ENCODE data around the gene PDZD2.

PDZD2 gene

DNA sequence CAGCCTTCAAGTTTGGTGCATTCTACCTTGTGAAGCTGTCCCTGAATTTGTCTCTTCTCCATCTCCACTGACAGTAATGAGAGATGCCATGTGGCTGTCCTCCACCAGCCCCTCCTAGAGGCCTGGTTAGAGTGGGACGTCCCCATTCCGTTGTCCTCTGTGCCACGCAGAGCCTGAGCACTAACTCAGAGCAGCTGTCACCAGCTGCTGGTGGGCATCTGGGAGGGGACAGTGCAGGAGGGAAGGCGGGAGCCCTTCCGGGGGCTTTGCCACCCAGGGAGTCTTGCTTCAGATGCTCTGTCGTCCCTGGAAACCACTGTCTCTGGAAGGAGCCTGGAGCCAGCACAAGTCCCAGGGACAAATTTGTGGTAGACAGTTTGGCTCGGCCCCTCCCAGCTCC, 78.6 kb downstream of the PDZD2 start:
- Histone ChIP-seq H3K27me3 (replicated peaks) (no peaks in the 10 kb centered on the region), H3K4me3 (ENCODE audit: low read depth, low read length) (no peak overlapping the region), H3K36me3 (replicated peaks) (no peaks in the 10 kb centered on the region), H3K27ac (no peak overlapping the region)
- DNase-seq = no peak
- in situ Hi-C loops (cut with HindIII; ENCODE audit: low pct_ligation_motif_present, low sequenced_read_pairs) = no loop called here
- TF ChIP-seq, protein P1, sequence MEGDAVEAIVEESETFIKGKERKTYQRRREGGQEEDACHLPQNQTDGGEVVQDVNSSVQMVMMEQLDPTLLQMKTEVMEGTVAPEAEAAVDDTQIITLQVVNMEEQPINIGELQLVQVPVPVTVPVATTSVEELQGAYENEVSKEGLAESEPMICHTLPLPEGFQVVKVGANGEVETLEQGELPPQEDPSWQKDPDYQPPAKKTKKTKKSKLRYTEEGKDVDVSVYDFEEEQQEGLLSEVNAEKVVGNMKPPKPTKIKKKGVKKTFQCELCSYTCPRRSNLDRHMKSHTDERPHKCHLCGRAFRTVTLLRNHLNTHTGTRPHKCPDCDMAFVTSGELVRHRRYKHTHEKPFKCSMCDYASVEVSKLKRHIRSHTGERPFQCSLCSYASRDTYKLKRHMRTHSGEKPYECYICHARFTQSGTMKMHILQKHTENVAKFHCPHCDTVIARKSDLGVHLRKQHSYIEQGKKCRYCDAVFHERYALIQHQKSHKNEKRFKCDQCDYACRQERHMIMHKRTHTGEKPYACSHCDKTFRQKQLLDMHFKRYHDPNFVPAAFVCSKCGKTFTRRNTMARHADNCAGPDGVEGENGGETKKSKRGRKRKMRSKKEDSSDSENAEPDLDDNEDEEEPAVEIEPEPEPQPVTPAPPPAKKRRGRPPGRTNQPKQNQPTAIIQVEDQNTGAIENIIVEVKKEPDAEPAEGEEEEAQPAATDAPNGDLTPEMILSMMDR (IDR thresholded peaks at IDR 0.05; ENCODE audit: low read depth, low read length, missing control alignments) = no peak

DNA sequence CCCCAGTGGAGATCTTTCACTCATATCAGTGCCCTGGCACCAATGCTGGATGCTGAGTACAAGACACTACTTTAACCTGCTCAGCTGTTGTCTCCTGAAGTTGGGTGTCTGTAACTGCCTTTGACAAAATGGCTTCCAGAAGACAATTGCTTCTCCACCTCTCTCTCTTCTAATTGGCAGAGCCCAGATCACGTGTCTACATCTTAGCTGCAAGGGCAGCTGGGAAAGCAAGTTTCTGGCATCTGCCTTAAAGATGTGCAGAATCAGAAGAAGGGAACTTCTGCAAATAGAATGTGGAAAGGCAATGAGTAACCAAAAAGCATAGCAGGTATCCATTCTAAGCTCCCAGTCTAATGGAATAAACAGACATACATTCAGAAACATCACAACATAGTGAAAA, 81.1 kb downstream of the PDZD2 start:
- in situ Hi-C loops (cut with HindIII; ENCODE audit: low pct_ligation_motif_present, low sequenced_read_pairs) = no loop called here
- no peaks in the 10 kb centered on the region for H3K36me3 ChIP-seq (replicated peaks)
- TF ChIP-seq, protein P1 (IDR thresholded peaks at IDR 0.05; ENCODE audit: low read depth, low read length, missing control alignments) = no peak
- H3K27me3 ChIP-seq (replicated peaks) = no peaks in the 10 kb centered on the region
- H3K27ac ChIP-seq = no peak overlapping the region
- H3K4me3 ChIP-seq (ENCODE audit: low read depth, low read length) = no peak overlapping the region
- DNase-seq = no peak

DNA sequence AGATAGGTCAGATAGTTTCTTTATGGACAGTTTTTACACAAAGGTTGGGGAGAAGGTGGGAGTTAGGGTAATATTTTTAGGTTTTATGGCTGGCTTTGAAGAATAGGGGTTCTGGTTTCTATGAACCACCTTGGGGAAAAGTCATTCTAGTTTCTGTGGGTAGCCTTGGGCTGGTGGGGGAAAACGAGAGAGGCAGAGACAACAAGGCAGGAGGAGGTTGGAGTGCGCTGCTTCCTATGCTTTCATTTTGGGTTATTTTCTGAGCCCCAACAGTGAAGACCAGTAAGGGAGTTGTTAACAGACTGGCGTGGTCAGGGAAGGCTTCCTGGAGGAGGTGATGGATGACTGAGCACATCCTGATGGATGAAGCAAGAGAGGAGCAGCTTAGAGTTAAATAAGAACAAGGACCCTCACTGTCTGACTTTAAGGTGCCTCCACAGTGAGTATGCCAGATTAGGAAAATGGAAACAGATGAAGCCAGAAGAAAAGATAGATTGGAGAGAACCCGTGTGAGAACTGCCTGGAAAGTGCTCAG, 81.9 kb downstream of the PDZD2 start:
- no peak overlapping the region for H3K27ac ChIP-seq
- in situ Hi-C loops (cut with HindIII; ENCODE audit: low pct_ligation_motif_present, low sequenced_read_pairs) = no loop called here

DNA sequence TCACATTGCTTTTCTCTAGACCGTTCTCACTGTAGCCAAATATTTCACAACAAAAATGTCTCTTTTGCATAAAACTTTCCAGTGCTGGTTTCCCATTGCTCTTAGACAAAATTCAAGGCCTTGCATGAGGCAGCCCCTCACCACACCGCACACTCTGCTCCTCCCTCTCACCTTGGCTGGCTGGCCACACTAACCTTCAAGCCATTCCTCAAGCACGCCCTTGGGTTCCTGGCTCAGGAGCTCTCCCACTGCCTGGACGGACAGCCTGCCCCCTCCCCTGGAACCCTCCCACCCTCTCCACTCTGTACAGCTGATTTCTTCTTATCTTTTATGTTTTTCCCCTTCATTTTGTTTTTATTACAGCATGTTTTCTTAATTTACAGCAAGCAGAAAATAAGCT, 83.2 kb downstream of the PDZD2 start:
- H3K27me3 ChIP-seq (replicated peaks) = no peaks in the 10 kb centered on the region
- in situ Hi-C loops (cut with HindIII; ENCODE audit: low pct_ligation_motif_present, low sequenced_read_pairs) = no loop called here
- H3K4me3 ChIP-seq (ENCODE audit: low read depth, low read length) = no peak overlapping the region
- no peak for DNase-seq
- H3K27ac ChIP-seq = no peak overlapping the region
- H3K36me3 ChIP-seq (replicated peaks) = no peaks in the 10 kb centered on the region
- TF ChIP-seq, protein P1 (IDR thresholded peaks at IDR 0.05; ENCODE audit: low read depth, low read length, missing control alignments) = no peak

More for the DNA sequence above, 81.9 kb downstream of the PDZD2 start:
- Histone ChIP-seq H3K36me3 (replicated peaks) (no peaks in the 10 kb centered on the region), H3K4me3 (ENCODE audit: low read depth, low read length) (no peak overlapping the region), H3K27me3 (replicated peaks) (no peaks in the 10 kb centered on the region)
- DNase-seq = no peak
- TF ChIP-seq, protein P1 (IDR thresholded peaks at IDR 0.05; ENCODE audit: low read depth, low read length, missing control alignments) = no peak

DNA sequence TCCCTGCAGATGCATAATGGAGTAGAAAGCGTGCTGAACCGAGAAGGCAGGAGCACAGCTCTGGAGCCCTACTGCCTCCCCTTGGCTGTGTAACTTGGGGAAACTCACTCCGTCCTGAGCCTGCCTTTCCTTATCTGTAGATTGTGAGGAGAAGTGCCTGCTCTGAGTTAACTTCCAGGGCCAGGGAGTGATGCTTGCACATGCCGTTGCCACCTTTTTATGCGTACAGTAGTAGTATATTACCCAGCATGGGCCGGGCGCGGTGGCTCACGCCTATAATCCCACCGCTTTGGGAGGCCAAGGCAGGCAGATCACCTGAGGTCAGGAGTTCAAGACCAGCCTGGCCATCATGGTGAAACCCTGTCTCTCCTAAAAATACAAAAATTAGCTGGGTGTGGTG, 87.1 kb downstream of the PDZD2 start:
- Histone ChIP-seq H3K27ac (no peak overlapping the region), H3K4me3 (ENCODE audit: low read depth, low read length) (no peak overlapping the region), H3K27me3 (replicated peaks) (no peaks in the 10 kb centered on the region), H3K36me3 (replicated peaks) (no peaks in the 10 kb centered on the region)
- in situ Hi-C loops (cut with HindIII; ENCODE audit: low pct_ligation_motif_present, low sequenced_read_pairs) = no loop called here
- TF ChIP-seq, protein P1 (IDR thresholded peaks at IDR 0.05; ENCODE audit: low read depth, low read length, missing control alignments) = no peak
- no peak for DNase-seq

DNA sequence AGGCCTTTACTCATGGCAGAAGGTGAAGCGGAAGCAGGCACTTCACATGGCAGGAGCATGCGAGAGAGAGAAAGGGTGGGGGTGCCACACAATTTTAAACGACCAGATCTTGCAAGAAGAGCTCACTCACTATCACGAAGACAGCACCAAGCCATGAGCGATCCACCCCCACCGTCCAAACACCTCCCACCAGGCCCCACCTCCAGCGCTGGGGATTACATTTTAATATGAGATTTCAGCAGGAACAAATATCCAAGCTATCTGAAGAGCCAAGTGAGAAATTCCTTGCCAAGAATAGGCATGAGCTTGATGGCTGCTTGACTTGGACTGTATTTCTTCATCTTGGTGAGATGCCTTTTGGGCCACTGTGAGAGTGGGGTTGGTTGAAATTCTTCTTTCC, 88.0 kb downstream of the PDZD2 start:
- Histone ChIP-seq H3K4me3 (ENCODE audit: low read depth, low read length) (no peak overlapping the region), H3K36me3 (replicated peaks) (no peaks in the 10 kb centered on the region), H3K27me3 (replicated peaks) (no peaks in the 10 kb centered on the region), H3K27ac (no peak overlapping the region)
- TF ChIP-seq, protein P1 (IDR thresholded peaks at IDR 0.05; ENCODE audit: low read depth, low read length, missing control alignments) = no peak
- DNase-seq = no peak
- in situ Hi-C loops (cut with HindIII; ENCODE audit: low pct_ligation_motif_present, low sequenced_read_pairs) = no loop called here

Measured in brain microvascular endothelial cell (primary cell).